H9 (cell line): ENCODE results near the gene SLC22A31. TPM values are rescaled to one million over a fixed set of nuclear protein-coding genes. Genes with fewer than 3 reads are reported as not detected.

Experiments used
- DNase-seq: peaks from one replicate; pipeline ENCODE4 v3.0.0-alpha.2; 2017
- H2AFZ ChIP-seq: one replicate; pipeline ENCODE4 v1.6.1; 2013; ENCODE audit warnings: mild to moderate bottlenecking, low read length, control low read depth, moderate library complexity
- H2AK5ac ChIP-seq: 2 replicates; pipeline ENCODE4 v1.6.1; 2013; ENCODE audit warnings: low read length, control low read depth, mixed read lengths; ENCODE audit not compliant: insufficient read length
- H2BK120ac ChIP-seq: one replicate; pipeline ENCODE4 v1.6.1; 2013; ENCODE audit warnings: low read depth, mild to moderate bottlenecking, low read length, control low read depth, inconsistent platforms; ENCODE audit not compliant: poor library complexity, severe bottlenecking
- H2BK12ac ChIP-seq: 2 replicates; pipeline ENCODE4 v1.6.1; 2013; ENCODE audit warnings: low read length, control low read depth, mixed read lengths, low read depth; ENCODE audit not compliant: insufficient read length
- H2BK15ac ChIP-seq: 2 replicates; pipeline ENCODE4 v1.6.1; 2013; ENCODE audit warnings: low read depth, low read length, control low read depth
- H2BK20ac ChIP-seq: one replicate; pipeline ENCODE4 v1.6.1; 2013; ENCODE audit warnings: low read depth, mild to moderate bottlenecking, low read length, control low read depth, inconsistent platforms; ENCODE audit not compliant: poor library complexity, severe bottlenecking
- H2BK5ac ChIP-seq: 2 replicates; pipeline ENCODE4 v1.6.1; 2013; ENCODE audit warnings: low read length, control low read depth, mixed read lengths; ENCODE audit not compliant: insufficient read length
- H3K14ac ChIP-seq: 2 replicates; pipeline ENCODE4 v1.6.1; 2013; ENCODE audit warnings: low read length, control low read depth; ENCODE audit not compliant: insufficient read depth
- H3K18ac ChIP-seq: 2 replicates; pipeline ENCODE4 v1.6.1; 2013; ENCODE audit warnings: low read depth, mild to moderate bottlenecking, mixed read lengths, low read length, control low read depth; ENCODE audit not compliant: insufficient read length
- H3K23ac ChIP-seq: 2 replicates; pipeline ENCODE4 v1.6.1; 2013; ENCODE audit warnings: low read length, control low read depth, mixed read lengths, low read depth; ENCODE audit not compliant: insufficient read length
- H3K23me2 ChIP-seq: 2 replicates; pipeline ENCODE4 v1.6.1; 2013; ENCODE audit warnings: low read depth, mild to moderate bottlenecking, mixed read lengths, low read length, control low read depth; ENCODE audit not compliant: insufficient read length, poor library complexity, severe bottlenecking
- H3K27ac ChIP-seq: 2 replicates; pipeline ENCODE4 v1.5.1; 2013; ENCODE audit warnings: low read length, control low read depth, mixed read lengths, low read depth; ENCODE audit not compliant: insufficient read length
- H3K27me3 ChIP-seq: 2 replicates; pipeline ENCODE4 v1.6.1; 2013; ENCODE audit warnings: low read length, control low read depth, inconsistent platforms; ENCODE audit not compliant: insufficient read depth
- H3K4ac ChIP-seq: 2 replicates; pipeline ENCODE4 v1.6.1; 2013; ENCODE audit warnings: low read depth, mild to moderate bottlenecking, control low read depth, inconsistent platforms, low read length, moderate library complexity
- H3K4me1 ChIP-seq: 2 replicates; pipeline ENCODE4 v1.6.1; 2013; ENCODE audit warnings: low read length, control low read depth, inconsistent platforms; ENCODE audit not compliant: insufficient read depth
- H3K4me2 ChIP-seq: 2 replicates; pipeline ENCODE4 v1.6.1; 2013; ENCODE audit warnings: low read length, control low read depth, mixed read lengths; ENCODE audit not compliant: insufficient read length, insufficient read depth
- H3K56ac ChIP-seq: 2 replicates; pipeline ENCODE4 v1.6.1; 2013; ENCODE audit warnings: low read depth, mild to moderate bottlenecking, mixed read lengths, low read length, control low read depth; ENCODE audit not compliant: insufficient read length
- H3K79me1 ChIP-seq: 2 replicates; pipeline ENCODE4 v1.6.1; 2013; ENCODE audit warnings: low read depth, mild to moderate bottlenecking, moderate library complexity, low read length, control low read depth, inconsistent platforms; ENCODE audit not compliant: insufficient read depth, poor library complexity, severe bottlenecking
- H3K79me2 ChIP-seq: 2 replicates; pipeline ENCODE4 v1.6.1; 2013; ENCODE audit warnings: low read length, control low read depth, inconsistent platforms; ENCODE audit not compliant: insufficient read depth
- H3K9ac ChIP-seq: 2 replicates; pipeline ENCODE4 v1.6.1; 2013; ENCODE audit warnings: low read length, control low read depth, mixed read lengths; ENCODE audit not compliant: insufficient read length; ENCODE audit errors: extremely low read depth
- H3K9me3 ChIP-seq: one replicate; pipeline ENCODE4 v1.6.1; 2013; ENCODE audit warnings: low read depth, low read length, inconsistent platforms; ENCODE audit not compliant: control insufficient read depth
- H3T11ph ChIP-seq: one replicate; pipeline ENCODE4 v1.6.1; 2013; ENCODE audit warnings: mild to moderate bottlenecking, low read length, control low read depth, inconsistent platforms
- H4K20me1 ChIP-seq: one replicate; pipeline ENCODE4 v1.6.1; 2013; ENCODE audit not compliant: control insufficient read depth, insufficient read length, insufficient read depth
- H4K5ac ChIP-seq: 2 replicates; pipeline ENCODE4 v1.6.1; 2013; ENCODE audit warnings: low read depth, mild to moderate bottlenecking, mixed read lengths, low read length, control low read depth; ENCODE audit not compliant: insufficient read length
- H4K8ac ChIP-seq: replicated peaks from 2 replicates; pipeline ENCODE4 v1.6.1; 2013; ENCODE audit warnings: low read length, control low read depth, mixed read lengths, low read depth; ENCODE audit not compliant: insufficient read length
- H4K91ac ChIP-seq: 2 replicates; pipeline ENCODE4 v1.6.1; 2013; ENCODE audit warnings: low read depth, mild to moderate bottlenecking, moderate library complexity, mixed read lengths, low read length, control low read depth; ENCODE audit not compliant: insufficient read length
- H3K27ac Mint-ChIP-seq, 3 experiments: 2 replicates in 2 of 3; 3 replicates in 1 of 3; pipeline ENCODE4 v1.8.0; 2020 to 2021; ENCODE audit warnings: mixed read lengths in 3 of 3, mild to moderate bottlenecking in 1 of 3, moderate library complexity in 1 of 3
- H3K27me3 Mint-ChIP-seq: 2 replicates; pipeline ENCODE4 v1.8.0; 2021; ENCODE audit warnings: low read depth, mild to moderate bottlenecking, moderate library complexity, mixed read lengths
- H3K36me3 Mint-ChIP-seq, 3 experiments: 2 replicates in 2 of 3; 3 replicates in 1 of 3; pipeline ENCODE4 v1.8.0; 2020 to 2021; ENCODE audit warnings: low read depth in 3 of 3, mixed read lengths in 3 of 3; ENCODE audit not compliant: insufficient read depth in 1 of 3
- H3K4me1 Mint-ChIP-seq, 2 experiments: 2 replicates each; pipeline ENCODE4 v1.8.0; 2020; ENCODE audit warnings: mixed read lengths in 2 of 2
- H3K4me3 Mint-ChIP-seq, 2 experiments: 2 replicates in 1 of 2; 3 replicates in 1 of 2; pipeline ENCODE4 v1.8.0; 2020 to 2021; ENCODE audit warnings: mild to moderate bottlenecking in 2 of 2, mixed read lengths in 2 of 2, moderate library complexity in 1 of 2
- H3K9me3 Mint-ChIP-seq, 2 experiments: 2 replicates in 1 of 2; 3 replicates in 1 of 2; pipeline ENCODE4 v1.8.0; 2020; ENCODE audit warnings: mild to moderate bottlenecking in 2 of 2, mixed read lengths in 2 of 2, moderate library complexity in 1 of 2
- CTCF ChIP-seq: fragments of 200-600 bp; sonication (generic); conservative IDR thresholded peaks from 3 replicates; pipeline ENCODE4 v1.8.0; 2021; ENCODE audit warnings: antibody characterized with exemption, mild to moderate bottlenecking
- WGBS: extraction: QIAGEN DNeasy Blood & Tissue Kit; methylation state at CpG from one replicate; pipeline ENCODE4 v1.1.7; 2013; ENCODE audit warnings: missing lambda C conversion rate, low lambda C conversion rate, mixed read lengths; ENCODE audit not compliant: insufficient read length; ENCODE audit errors: extremely low coverage; 5-methylcytosine and 5-hydroxymethylcytosine counted together
- total RNA-seq: library from RNA; stranded (reverse); gene quantifications from 2 replicates; pipeline ENCODE4 v1.2.1, GENCODE V29; 2021

The SLC22A31 gene
- total RNA-seq, 1 experiment from 2014 or later = 7.7 TPM

GRCh38 chr16:89197033-89197632 lies 3.2 kb downstream of the SLC22A31 start:
- Histone ChIP-seq H3K27me3 (no peaks in the 10 kb centered on the region; the same call in 1 of the 2 replicates), H3K23ac (no peak overlapping the region), H2BK15ac (no peak overlapping the region), H3K79me1 (no peaks in the 10 kb centered on the region), H3K14ac (no peak overlapping the region), H4K91ac (no peak overlapping the region), H3K4me2 (no peak overlapping the region), H3K4ac (no peak overlapping the region), H3K56ac (no peak overlapping the region), H4K5ac (no peak overlapping the region), H2BK12ac (no peak overlapping the region), H3K4me1 (no peaks in the 10 kb centered on the region), H3T11ph (no peak overlapping the region), H3K79me2 (no peaks in the 10 kb centered on the region), H3K9me3 (no peaks in the 10 kb centered on the region), H2BK5ac (no peak overlapping the region), H4K8ac (no peak overlapping the region), H2BK20ac (no peak overlapping the region), H2AFZ (no peak overlapping the region), H2BK120ac (no peak overlapping the region), H4K20me1 (no peaks in the 10 kb centered on the region), H3K9ac (no peak overlapping the region), H3K23me2 (peaks cover 10% of the 10 kb centered on the region), H3K27ac (no peak overlapping the region), H2AK5ac (no peak overlapping the region), H3K18ac (no peak overlapping the region)
- no CpG with 5 or more reads among the region's 13 CpGs for WGBS
- H3K4me1 Mint-ChIP-seq = peaks cover 6 to 9% of the 10 kb centered on the region in 2 experiments; a peak in 2 of 4 replicates
- no peak overlapping the region; a peak in 1 of 7 replicates for H3K27ac Mint-ChIP-seq
- H3K9me3 Mint-ChIP-seq = no peaks in the 10 kb centered on the region
- no peak for TF ChIP-seq CTCF
- no peak overlapping the region for H3K4me3 Mint-ChIP-seq
- H3K36me3 Mint-ChIP-seq = no peaks in the 10 kb centered on the region
- H3K27me3 Mint-ChIP-seq = peaks cover 31% of the 10 kb centered on the region
- no peak for DNase-seq
